OCI-LY7 (cell line): ENCODE data around the gene E2F8. TPM values are rescaled to one million over a fixed set of nuclear protein-coding genes. Genes with fewer than 3 reads are reported as not detected.
A peak's percentile ranks its signal among the peaks of the same experiment; 100 is the strongest.

Source experiments
- BruUV-seq: library from RNA; stranded (reverse); fragments of 400-500 nt; replicated peaks from 2 replicates; lab custom pipeline; 2021; lab: Mats Ljungman, UMichigan
- CTCF ChIA-PET: fragments of 300-600 bp; sonication (Branson Sonifier 250); formaldehyde crosslinking; loops from one replicate; lab custom pipeline; 2022; ENCODE audit warnings: antibody characterized with exemption; ENCODE audit not compliant: unreplicated experiment; lab: Charles Lee
- POLR2A ChIA-PET: fragments of 300-600 bp; sonication (Branson Sonifier 250); formaldehyde crosslinking; loops from one replicate; lab custom pipeline; 2022; ENCODE audit warnings: antibody characterized with exemption; lab: Charles Lee
- DNase-seq: peaks from one replicate; pipeline ENCODE4 v3.0.0-alpha.2; 2015; ENCODE audit warnings: low spot score
- H2AFZ ChIP-seq: fragments of 200-600 bp; sonication (generic), shearing (Covaris generic); 2 replicates; pipeline ENCODE4 v1.6.1; 2014; ENCODE audit warnings: mild to moderate bottlenecking, antibody characterized with exemption, low read length, moderate library complexity
- H3K27ac ChIP-seq: fragments of 200-600 bp; sonication (generic); 2 replicates; pipeline ENCODE4 v1.5.1; 2014; ENCODE audit warnings: mixed run types, low read depth, mild to moderate bottlenecking, moderate library complexity, low read length, inconsistent platforms; ENCODE audit not compliant: poor library complexity, severe bottlenecking
- H3K36me3 ChIP-seq: fragments of 200-600 bp; sonication (generic); 2 replicates; pipeline ENCODE4 v1.6.1; 2014; ENCODE audit warnings: mild to moderate bottlenecking, antibody characterized with exemption, low read length, moderate library complexity, mixed read lengths; ENCODE audit not compliant: insufficient read depth
- H3K4me1 ChIP-seq: fragments of 200-600 bp; sonication (generic); 2 replicates; pipeline ENCODE4 v1.5.1; 2014; ENCODE audit warnings: mild to moderate bottlenecking, low read length; ENCODE audit not compliant: insufficient read depth, poor library complexity, severe bottlenecking
- H3K4me2 ChIP-seq: fragments of 200-600 bp; sonication (generic); 2 replicates; pipeline ENCODE4 v1.6.1; 2014; ENCODE audit warnings: mild to moderate bottlenecking, low read length
- H3K4me3 ChIP-seq: fragments of 200-600 bp; sonication (generic); 2 replicates; pipeline ENCODE4 v1.5.1; 2014; ENCODE audit warnings: mild to moderate bottlenecking, low read depth, low read length; ENCODE audit not compliant: poor library complexity, severe bottlenecking
- H3K79me2 ChIP-seq: fragments of 200-600 bp; sonication (generic); 2 replicates; pipeline ENCODE4 v1.6.1; 2016; ENCODE audit warnings: low read depth, mild to moderate bottlenecking, low read length, moderate library complexity, mixed read lengths; ENCODE audit not compliant: insufficient read depth
- H3K9me2 ChIP-seq: fragments of 200-600 bp; sonication (generic); 2 replicates; pipeline ENCODE4 v1.6.1; 2016; ENCODE audit warnings: mild to moderate bottlenecking, low read length, mixed read lengths; ENCODE audit not compliant: insufficient read depth
- H3K9me3 ChIP-seq: fragments of 200-600 bp; sonication (generic); 2 replicates; pipeline ENCODE4 v1.6.1; 2014; ENCODE audit warnings: mild to moderate bottlenecking, mixed run types, low read length, mixed read lengths
- H4K20me1 ChIP-seq: fragments of 200-600 bp; sonication (generic); 2 replicates; pipeline ENCODE4 v1.6.1; 2014; ENCODE audit warnings: mild to moderate bottlenecking, antibody characterized with exemption, low read length, moderate library complexity, mixed read lengths; ENCODE audit not compliant: insufficient read depth
- CTCF ChIP-seq: fragments of 200-600 bp; sonication (generic); conservative IDR thresholded peaks from 2 replicates; pipeline ENCODE4 v1.5.1; 2014; ENCODE audit warnings: mild to moderate bottlenecking, antibody characterized with exemption, low read length, moderate library complexity, mixed read lengths
- EZH2phosphoT487 ChIP-seq: fragments of 200-600 bp; sonication (generic); IDR thresholded peaks from 2 replicates; pipeline ENCODE4 v1.6.1; 2018; ENCODE audit warnings: low read depth, borderline replicate concordance, mild to moderate bottlenecking, mixed run types, antibody characterized with exemption, low read length, moderate library complexity, mixed read lengths
- intact Hi-C: fragments of 100-400 bp; cut with micrococcal nuclease; formaldehyde crosslinking; loops from one replicate; pipeline ENCODE4 v1.10.0; 2022; ENCODE audit not compliant: unreplicated experiment
- total RNA-seq, 2 experiments: library from RNA; depleted of rRNA in 1 of 2; stranded (reverse); fragments of >200 nt in 1 of 2; shearing (Covaris generic) in 1 of 2; gene quantifications; 2 replicates each; pipeline ENCODE4 v1.2.3, GENCODE V29; 2014 to 2022

The E2F8 gene
- total RNA-seq, 2 experiments from 2014 or later = 29.3 to 55.7 TPM

DNA sequence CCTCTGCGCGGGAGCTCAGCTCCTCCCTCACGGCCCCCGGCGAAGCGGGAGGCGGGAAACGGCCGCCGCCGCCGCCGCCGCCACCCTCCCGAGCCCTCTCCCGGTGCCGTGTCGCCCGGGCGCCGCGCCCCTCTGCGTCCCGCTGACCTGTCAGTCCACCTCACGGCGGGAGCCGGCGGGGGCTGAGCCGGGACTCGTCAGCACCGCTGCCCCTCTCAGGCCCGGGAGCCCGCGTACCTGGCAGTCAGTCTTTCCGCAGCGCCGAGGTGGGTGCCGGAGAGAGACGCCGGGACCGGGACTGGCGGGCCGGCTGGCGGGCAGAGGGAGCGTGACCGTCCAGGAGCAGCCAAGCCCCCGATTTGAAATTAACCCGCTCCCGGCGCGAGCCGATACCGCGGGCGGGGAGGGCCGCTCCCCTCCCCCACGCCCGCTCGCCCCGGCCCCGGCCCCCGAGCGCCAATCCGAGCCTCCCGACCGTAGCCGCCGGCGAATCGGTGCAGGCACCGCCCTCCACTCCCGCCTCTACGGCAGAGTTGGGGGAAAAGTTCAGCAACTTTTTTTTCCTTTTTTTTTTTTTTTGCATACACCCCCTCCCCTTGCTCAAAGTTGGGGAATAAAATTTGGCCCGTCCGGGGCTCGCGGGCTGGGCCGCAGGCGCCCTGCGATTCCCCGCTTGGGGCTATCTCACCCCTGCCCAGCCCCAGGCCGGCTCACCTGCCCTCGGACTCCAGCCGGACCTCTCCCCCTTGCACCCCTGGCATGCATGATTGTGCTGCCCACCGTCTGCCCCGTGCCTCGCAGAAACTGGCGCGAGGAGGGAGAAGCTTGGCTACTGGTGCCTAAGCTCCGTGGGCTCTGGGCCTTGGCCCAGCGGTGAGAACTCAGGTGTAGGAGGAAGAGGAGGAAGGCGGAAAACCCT is 774 bp upstream of the E2F8 start:
- no TSS peak for BruUV-seq
- Histone ChIP-seq H3K27ac (peak overlapping the region; percentile 90), H3K9me2 (no peaks in the 10 kb centered on the region), H3K9me3 (no peaks in the 10 kb centered on the region), H3K4me2 (peak overlapping the region; percentile 90), H4K20me1 (0 out of 2 replicates have a peak, but pooled peaks cover 3% of the 10 kb centered on the region), H2AFZ (peak overlapping the region; percentile 71), H3K4me3 (peak overlapping the region; percentile 97), H3K4me1 (peaks cover 35% of the 10 kb centered on the region), H3K36me3 (peaks cover 39% of the 10 kb centered on the region), H3K79me2 (peaks cover 42% of the 10 kb centered on the region)
- intact Hi-C loops = loop anchor here (5.0 kb wide), 3 partner anchors 124 to 714 kb away; partner anchors contain the start of genes TSG101 and ZDHHC13
- CTCF ChIA-PET = interaction anchor here (0.6 kb wide), 2 partner anchors 55 to 174 kb away, joined by 3 read pairs; no protein-coding TSS in a partner anchor
- DNase-seq = peak; percentile 86
- POLR2A ChIA-PET = interaction anchor here (0.5 to 0.7 kb wide), 3 partner anchors 26 to 497 kb away, joined by 4 read pairs; no protein-coding TSS in a partner anchor
- TF ChIP-seq CTCF (no peak), EZH2phosphoT487 (no peak)

DNA sequence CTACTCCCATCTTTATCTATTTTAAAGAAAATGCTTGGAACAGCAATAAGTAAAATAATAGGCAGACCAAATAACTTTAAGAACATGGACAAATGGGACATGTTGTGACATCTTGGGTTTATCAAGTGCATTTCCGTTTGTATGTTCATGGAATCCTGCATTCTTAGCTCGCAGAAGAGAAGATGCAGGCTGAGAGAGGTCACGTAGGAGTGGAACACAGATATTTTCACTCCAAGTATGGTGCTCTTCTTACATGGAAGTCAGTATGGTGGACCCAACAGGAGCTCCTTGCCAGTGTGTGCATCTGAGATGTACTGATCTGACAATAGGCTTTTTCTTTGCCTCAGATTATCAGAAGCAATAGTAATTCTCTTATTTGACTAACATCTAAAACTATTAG is 1.7 kb downstream of the E2F8 start:
- H3K9me2 ChIP-seq = no peaks in the 10 kb centered on the region
- DNase-seq = peak; percentile 24
- ChIA-PET CTCF (no interaction called here), POLR2A (interaction anchor here (0.5 to 1.2 kb wide), 7 partner anchors 9 to 1151 kb away, joined by 3 to 5 read pairs (median 4); no protein-coding TSS in a partner anchor)
- intact Hi-C loops = no loop called here
- peak overlapping the region; percentile 68 for H3K4me2 ChIP-seq
- H3K79me2 ChIP-seq = peaks cover 48% of the 10 kb centered on the region
- 0 out of 2 replicates have a peak, but pooled peaks cover 3% of the 10 kb centered on the region for H4K20me1 ChIP-seq
- H3K4me1 ChIP-seq = peaks cover 35% of the 10 kb centered on the region
- H3K9me3 ChIP-seq = no peaks in the 10 kb centered on the region
- peaks cover 64% of the 10 kb centered on the region for H3K36me3 ChIP-seq
- BruUV-seq = no TSS peak
- peak overlapping the region; percentile 9 for H3K27ac ChIP-seq
- peak overlapping the region; percentile 97 for H3K4me3 ChIP-seq
- no peak overlapping the region for H2AFZ ChIP-seq
- TF ChIP-seq EZH2phosphoT487 = no peak
- no peak for TF ChIP-seq CTCF
